Fibroblast of pulmonary artery (primary cell): ENCODE measurements around the gene ATF3.

Experiments used
- DNase-seq: peaks from one replicate; pipeline ENCODE4 v3.0.0-alpha.2; 2010; ENCODE audit warnings: low read depth
- H3K4me3 ChIP-seq: replicated peaks from 2 replicates; pipeline ENCODE4 v1.5.1; 2011; ENCODE audit warnings: low read depth, mild to moderate bottlenecking, control low read depth, low read length, moderate library complexity
- TF ChIP-seq, protein P1 (sequence below): IDR thresholded peaks from 2 replicates; pipeline ENCODE4 v1.5.1; 2011; ENCODE audit warnings: mild to moderate bottlenecking, control low read depth, low read length, inconsistent platforms; ENCODE audit errors: missing control alignments

The ATF3 gene

GRCh38 chr1:212600071-212600915 is 8.3 kb upstream of the ATF3 start:
- TF ChIP-seq, protein P1, sequence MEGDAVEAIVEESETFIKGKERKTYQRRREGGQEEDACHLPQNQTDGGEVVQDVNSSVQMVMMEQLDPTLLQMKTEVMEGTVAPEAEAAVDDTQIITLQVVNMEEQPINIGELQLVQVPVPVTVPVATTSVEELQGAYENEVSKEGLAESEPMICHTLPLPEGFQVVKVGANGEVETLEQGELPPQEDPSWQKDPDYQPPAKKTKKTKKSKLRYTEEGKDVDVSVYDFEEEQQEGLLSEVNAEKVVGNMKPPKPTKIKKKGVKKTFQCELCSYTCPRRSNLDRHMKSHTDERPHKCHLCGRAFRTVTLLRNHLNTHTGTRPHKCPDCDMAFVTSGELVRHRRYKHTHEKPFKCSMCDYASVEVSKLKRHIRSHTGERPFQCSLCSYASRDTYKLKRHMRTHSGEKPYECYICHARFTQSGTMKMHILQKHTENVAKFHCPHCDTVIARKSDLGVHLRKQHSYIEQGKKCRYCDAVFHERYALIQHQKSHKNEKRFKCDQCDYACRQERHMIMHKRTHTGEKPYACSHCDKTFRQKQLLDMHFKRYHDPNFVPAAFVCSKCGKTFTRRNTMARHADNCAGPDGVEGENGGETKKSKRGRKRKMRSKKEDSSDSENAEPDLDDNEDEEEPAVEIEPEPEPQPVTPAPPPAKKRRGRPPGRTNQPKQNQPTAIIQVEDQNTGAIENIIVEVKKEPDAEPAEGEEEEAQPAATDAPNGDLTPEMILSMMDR = no peak
- H3K4me3 ChIP-seq = no peak overlapping the region
- no peak for DNase-seq

DNA sequence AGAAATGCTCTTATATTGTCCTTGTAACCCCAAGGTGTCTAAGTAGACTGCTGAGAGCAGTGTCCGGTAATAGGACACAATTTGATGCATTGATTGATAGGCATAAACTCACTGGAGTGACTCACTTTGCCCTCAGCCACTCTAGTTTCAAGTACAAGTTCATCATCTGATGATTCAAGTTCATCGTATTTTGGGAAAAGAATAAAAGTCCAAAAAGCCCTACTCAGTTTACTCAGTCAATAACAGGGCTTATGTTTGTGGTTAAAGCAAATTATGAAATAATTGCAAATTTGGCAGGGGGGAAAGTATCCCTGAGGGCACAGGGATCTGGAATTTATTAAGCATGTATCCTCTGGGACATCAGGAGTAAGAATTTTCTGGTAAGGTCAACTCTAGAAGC is 7.6 kb upstream of the ATF3 start:
- no peak for DNase-seq
- TF ChIP-seq, protein P1 = no peak
- H3K4me3 ChIP-seq = no peak overlapping the region

DNA sequence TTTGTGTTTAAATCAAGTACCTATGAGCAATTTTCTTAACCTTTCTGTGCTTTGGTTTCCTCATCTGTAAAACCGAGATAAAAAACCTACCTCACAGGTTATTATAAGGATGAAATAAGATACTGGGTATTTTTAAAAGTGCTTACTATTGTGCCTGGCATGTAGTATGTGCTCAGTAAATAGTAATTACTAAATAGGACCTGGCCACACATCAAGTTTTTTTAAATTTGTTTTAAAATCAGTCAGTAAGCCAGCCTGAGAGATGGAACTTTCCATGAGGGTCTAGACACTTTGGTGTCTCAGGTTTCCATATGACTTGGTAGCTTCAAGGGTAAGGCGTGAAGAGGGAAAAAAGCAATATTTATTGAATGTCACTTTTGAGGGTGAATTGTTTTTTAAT is 7.0 kb upstream of the ATF3 start:
- TF ChIP-seq, protein P1 = no peak
- no peak overlapping the region for H3K4me3 ChIP-seq
- DNase-seq = no peak

DNA sequence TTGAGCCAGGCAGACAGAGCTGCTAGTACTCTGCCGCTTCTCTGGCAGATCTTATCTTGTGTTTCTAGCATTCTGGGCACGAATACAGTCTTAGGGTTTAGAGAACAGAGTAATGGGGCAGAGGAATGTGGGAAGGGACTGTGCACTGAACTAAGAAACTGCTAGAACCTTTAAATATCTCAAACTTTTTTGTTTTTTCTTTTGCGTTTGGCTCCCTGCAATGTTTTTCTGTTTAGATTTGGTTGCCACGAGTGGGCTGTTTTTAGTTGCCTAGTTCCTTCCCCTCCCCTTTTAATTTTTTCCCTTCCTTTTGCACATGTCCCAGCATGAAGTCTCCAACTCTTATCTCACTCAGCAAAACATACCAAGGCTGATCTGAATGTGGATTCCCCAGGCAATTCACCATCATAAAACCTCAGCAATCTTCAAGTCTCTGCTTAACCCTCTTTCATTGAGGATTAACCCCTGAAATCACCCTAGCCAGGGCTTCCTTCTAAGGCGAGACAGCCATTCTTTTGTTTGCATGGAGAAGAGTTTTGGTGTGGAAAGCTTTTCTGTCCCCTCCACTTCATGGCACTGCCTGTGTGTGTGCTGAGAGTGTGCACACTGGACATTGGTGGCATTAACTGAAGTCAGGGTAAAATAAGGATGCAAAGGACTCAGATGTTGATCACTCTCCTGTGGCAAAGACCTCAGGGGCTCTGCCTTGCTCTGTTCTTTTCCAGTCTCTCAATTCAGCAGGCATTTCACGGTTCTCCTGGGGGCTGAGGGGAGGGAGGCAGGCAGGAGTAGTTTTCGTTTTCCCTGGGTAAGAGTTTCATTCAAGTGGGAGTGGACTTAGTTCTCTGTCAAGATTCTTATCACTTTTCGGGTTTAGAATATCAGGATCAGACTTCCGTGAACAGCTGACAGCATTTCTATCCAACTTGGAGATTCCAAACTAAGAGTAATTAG is 2.8 kb upstream of the ATF3 start:
- DNase-seq = no peak
- no peak overlapping the region for H3K4me3 ChIP-seq
- TF ChIP-seq, protein P1 = no peak

DNA sequence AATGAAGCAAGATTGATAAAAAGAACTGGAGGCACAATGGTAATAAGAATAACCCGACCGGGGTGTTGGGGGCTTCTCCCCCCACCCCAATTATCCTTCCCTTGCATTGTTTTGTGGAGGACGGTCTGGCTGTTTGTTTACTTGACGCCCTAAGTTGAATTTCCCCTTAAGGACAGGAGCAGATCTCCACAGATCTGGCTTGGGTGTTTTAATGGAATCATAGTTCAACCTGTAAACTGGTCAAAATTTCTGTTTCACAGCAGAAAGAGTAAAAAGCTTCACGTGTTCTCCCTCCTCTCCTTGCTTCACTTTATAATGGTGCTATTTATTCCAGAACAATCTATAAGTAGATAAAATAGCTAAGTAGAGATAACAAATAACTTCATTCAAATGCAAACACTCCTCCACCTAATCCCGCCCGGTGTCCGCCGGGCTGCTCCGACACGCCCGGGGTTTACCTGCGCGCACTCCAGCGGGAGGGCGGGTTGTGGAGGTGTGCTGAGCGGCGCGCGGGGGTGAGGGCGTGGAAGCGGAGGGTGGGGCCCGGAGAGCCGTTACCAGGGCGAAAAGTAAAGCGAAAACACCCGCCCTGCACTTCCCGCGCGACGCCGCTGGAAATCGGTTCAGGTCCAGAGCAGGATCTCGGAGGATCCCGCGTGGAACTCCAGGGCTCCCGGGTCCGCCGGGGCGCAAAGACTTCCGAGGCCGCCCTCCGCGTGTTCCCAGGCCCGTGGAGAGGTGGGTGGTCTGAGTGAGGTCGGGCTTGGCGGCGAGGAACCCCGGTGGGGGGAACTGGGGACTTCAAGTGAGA is 2.0 kb upstream of the ATF3 start:
- DNase-seq = no peak
- TF ChIP-seq, protein P1 = no peak
- H3K4me3 ChIP-seq = no peak overlapping the region

GRCh38 chr1:212607206-212607912 is 1.2 kb upstream of the ATF3 start:
- no peak for DNase-seq
- H3K4me3 ChIP-seq = peak overlapping the region; percentile 60
- TF ChIP-seq, protein P1 = no peak
